H1 (cell line): Measurements from ENCODE around the gene UBE2O. TPM values are rescaled to one million over a fixed set of nuclear protein-coding genes. Genes with fewer than 3 reads are reported as not detected.

ENCODE experiments used
- CTCF ChIA-PET: fragments of 300-600 bp; sonication (Branson Sonifier 250); formaldehyde crosslinking; loops from one replicate; lab custom pipeline; 2021; ENCODE audit not compliant: partially characterized antibody; lab: Charles Lee
- POLR2A ChIA-PET: fragments of 300-600 bp; sonication (Branson Sonifier 250); formaldehyde crosslinking; loops from one replicate; lab custom pipeline; 2021; ENCODE audit warnings: inconsistent platforms; ENCODE audit not compliant: partially characterized antibody; lab: Charles Lee
- DNase-seq, 2 experiments: peaks; one replicate each; pipeline versions ENCODE4 v3.0.0 to v3.0.0-alpha.2; 2010 to 2022; ENCODE audit warnings: low spot score in 2 of 2, low read depth in 1 of 2, mixed read lengths in 1 of 2
- FAIRE-seq: peaks from 2 replicates; lab custom pipeline; 2011; peaks lifted over from hg19 to GRCh38; lab: Jason Lieb, UNC
- H2AFZ ChIP-seq: 2 replicates; pipeline ENCODE4 v1.8.1; 2012; ENCODE audit warnings: low read length, inconsistent platforms
- H2AK5ac ChIP-seq: 2 replicates; pipeline ENCODE4 v1.6.1; 2013; ENCODE audit warnings: low read depth, low read length
- H2BK120ac ChIP-seq: replicated peaks from 2 replicates; pipeline ENCODE3; 2013; ENCODE audit warnings: low read depth, low read length, inconsistent platforms
- H2BK12ac ChIP-seq: 2 replicates; pipeline ENCODE4 v1.6.1; 2013; ENCODE audit warnings: low read depth, low read length
- H2BK15ac ChIP-seq: 2 replicates; pipeline ENCODE4 v1.6.1; 2013; ENCODE audit warnings: low read length
- H2BK20ac ChIP-seq: 2 replicates; pipeline ENCODE4 v1.6.1; 2013; ENCODE audit warnings: low read length
- H2BK5ac ChIP-seq: 2 replicates; pipeline ENCODE4 v1.6.1; 2013; ENCODE audit warnings: low read depth, low read length
- H3K14ac ChIP-seq: 2 replicates; pipeline ENCODE4 v1.6.1; 2013; ENCODE audit warnings: inconsistent platforms; ENCODE audit not compliant: insufficient read length
- H3K18ac ChIP-seq: 2 replicates; pipeline ENCODE4 v1.6.1; 2013; ENCODE audit warnings: low read length; ENCODE audit errors: extremely low read depth
- H3K23ac ChIP-seq: 2 replicates; pipeline ENCODE4 v1.6.1; 2013; ENCODE audit warnings: inconsistent platforms; ENCODE audit not compliant: insufficient read length
- H3K23me2 ChIP-seq: 2 replicates; pipeline ENCODE4 v1.6.1; 2013; ENCODE audit warnings: low read depth, low read length
- H3K27ac ChIP-seq: 2 replicates; pipeline ENCODE4 v1.6.1; 2011; ENCODE audit warnings: low read depth, low read length, inconsistent platforms
- H3K27me3 ChIP-seq, 4 experiments: replicated peaks in 1 of 4; 1 replicate in 1 of 4; 2 replicates in 3 of 4; pipeline versions ENCODE4 v1.6.1 to v1.8.1; 2011 to 2013; ENCODE audit warnings: low read length in 3 of 4, mild to moderate bottlenecking in 3 of 4, inconsistent platforms in 2 of 4, mixed read lengths in 2 of 4, moderate library complexity in 1 of 4; ENCODE audit not compliant: control insufficient read depth in 3 of 4, insufficient read depth in 3 of 4; ENCODE audit errors: extremely low read depth in 1 of 4
- H3K36me3 ChIP-seq, 4 experiments: 2 replicates each; pipeline versions ENCODE4 v1.6.1 to v1.8.1; 2011 to 2013; ENCODE audit warnings: mild to moderate bottlenecking in 4 of 4, low read length in 3 of 4, moderate library complexity in 2 of 4, control low read depth in 1 of 4, inconsistent platforms in 1 of 4; ENCODE audit not compliant: insufficient read depth in 4 of 4, control insufficient read depth in 2 of 4
- H3K4ac ChIP-seq: replicated peaks from 2 replicates; pipeline ENCODE3; 2013; ENCODE audit warnings: low read length, low read depth, mixed read lengths, inconsistent platforms; ENCODE audit not compliant: insufficient read length
- H3K4me1 ChIP-seq, 4 experiments: replicated peaks in 1 of 4; 1 replicate in 1 of 4; 2 replicates in 3 of 4; pipeline versions ENCODE4 v1.6.1 to v1.8.1; 2011 to 2013; ENCODE audit warnings: low read length in 3 of 4, inconsistent platforms in 2 of 4, mixed read lengths in 1 of 4; ENCODE audit not compliant: insufficient read depth in 4 of 4, control insufficient read depth in 3 of 4
- H3K4me2 ChIP-seq, 2 experiments: 2 replicates each; pipeline versions ENCODE4 v1.6.1 to v1.8.1; 2011 to 2013; ENCODE audit warnings: low read depth in 2 of 2, low read length in 2 of 2, control low read depth in 1 of 2, inconsistent platforms in 1 of 2, mild to moderate bottlenecking in 1 of 2; ENCODE audit not compliant: insufficient read depth in 1 of 2
- H3K4me3 ChIP-seq, 4 experiments: fragments of 200-600, 300-600 bp in 1 of 4; sonication (generic), shearing (Covaris generic), sonication (Bioruptor Twin) in 1 of 4; 2 replicates each; pipeline versions ENCODE4 v1.5.1 to v1.8.1; 2011 to 2016; ENCODE audit warnings: low read length in 4 of 4, low read depth in 3 of 4, control low read depth in 2 of 4, inconsistent platforms in 2 of 4, mild to moderate bottlenecking in 2 of 4, mixed read lengths in 1 of 4, moderate library complexity in 1 of 4; ENCODE audit not compliant: insufficient read depth in 2 of 4; ENCODE audit errors: extremely low read depth in 1 of 4
- H3K56ac ChIP-seq: replicated peaks from 2 replicates; pipeline ENCODE3; 2013; ENCODE audit warnings: low read depth, mild to moderate bottlenecking, mixed read lengths, low read length, inconsistent platforms; ENCODE audit not compliant: insufficient read length
- H3K79me1 ChIP-seq: 2 replicates; pipeline ENCODE4 v1.6.1; 2013; ENCODE audit warnings: low read depth, low read length, control low read depth
- H3K79me2 ChIP-seq, 2 experiments: 2 replicates each; pipeline versions ENCODE4 v1.6.1 to v1.8.1; 2012 to 2013; ENCODE audit warnings: low read length in 2 of 2, mild to moderate bottlenecking in 2 of 2, inconsistent platforms in 1 of 2; ENCODE audit not compliant: insufficient read depth in 2 of 2, control insufficient read depth in 1 of 2
- H3K9ac ChIP-seq, 4 experiments: replicated peaks in 1 of 4; 1 replicate in 1 of 4; 2 replicates in 3 of 4; pipeline versions ENCODE4 v1.6.1 to v1.8.1; 2011 to 2013; ENCODE audit warnings: low read depth in 3 of 4, low read length in 3 of 4, control low read depth in 2 of 4, mild to moderate bottlenecking in 2 of 4, moderate library complexity in 2 of 4, inconsistent platforms in 1 of 4; ENCODE audit errors: extremely low read depth in 1 of 4
- H3K9me3 ChIP-seq, 2 experiments: 2 replicates each; pipeline versions ENCODE4 v1.6.1 to v1.8.1; 2012 to 2013; ENCODE audit warnings: mild to moderate bottlenecking in 2 of 2, moderate library complexity in 2 of 2, control low read depth in 1 of 2, inconsistent platforms in 1 of 2, low read depth in 1 of 2, low read length in 1 of 2, mixed read lengths in 1 of 2; ENCODE audit not compliant: insufficient read depth in 2 of 2
- H4K20me1 ChIP-seq, 2 experiments: replicated peaks in 1 of 2; 2 replicates each; pipeline versions ENCODE3 to v1.8.1; 2011 to 2013; ENCODE audit warnings: inconsistent platforms in 2 of 2, low read length in 2 of 2, mild to moderate bottlenecking in 1 of 2; ENCODE audit not compliant: insufficient read depth in 2 of 2, control insufficient read depth in 1 of 2
- H4K5ac ChIP-seq: 2 replicates; pipeline ENCODE4 v1.6.1; 2013; ENCODE audit warnings: low read length, low read depth, mixed read lengths, inconsistent platforms; ENCODE audit not compliant: insufficient read length
- H4K8ac ChIP-seq: 2 replicates; pipeline ENCODE4 v1.8.0; 2013; ENCODE audit warnings: mild to moderate bottlenecking, moderate library complexity, low read length, inconsistent platforms; ENCODE audit not compliant: insufficient read depth; ENCODE audit errors: extremely low read depth
- H4K91ac ChIP-seq: replicated peaks from 2 replicates; pipeline ENCODE3; 2013; ENCODE audit warnings: low read length, mixed read lengths, inconsistent platforms; ENCODE audit not compliant: insufficient read length
- BACH1 ChIP-seq: IDR thresholded peaks from 2 replicates; pipeline ENCODE4 v1.6.1; 2012; ENCODE audit warnings: low read length, improper control_type of control experiment
- CREB1 ChIP-seq: IDR thresholded peaks from 2 replicates; pipeline ENCODE4 v1.6.1; 2012; ENCODE audit warnings: inconsistent platforms
- CTBP2 ChIP-seq: IDR thresholded peaks from 2 replicates; pipeline ENCODE4 v1.7.0; 2011; ENCODE audit warnings: borderline replicate concordance, mild to moderate bottlenecking, moderate library complexity, mixed read lengths, low read length; ENCODE audit not compliant: insufficient read depth, insufficient read length
- EP300 ChIP-seq, 2 experiments: IDR thresholded peaks; 1 replicate in 1 of 2; 2 replicates in 1 of 2; pipeline ENCODE4 v1.6.1; 2011 to 2012; ENCODE audit warnings: low read depth in 2 of 2, low read length in 2 of 2, mild to moderate bottlenecking in 2 of 2, borderline replicate concordance in 1 of 2, inconsistent platforms in 1 of 2, moderate library complexity in 1 of 2
- EZH2 ChIP-seq: fragments of 200-600 bp; sonication (generic); IDR thresholded peaks from 2 replicates; pipeline ENCODE4 v1.7.1; 2012; ENCODE audit warnings: low read depth, mild to moderate bottlenecking, moderate library complexity, low read length, inconsistent platforms; ENCODE audit not compliant: severe bottlenecking
- NANOG ChIP-seq: IDR thresholded peaks from 2 replicates; pipeline ENCODE4 v1.6.1; 2011; ENCODE audit warnings: low read length, low read depth, mild to moderate bottlenecking, inconsistent platforms; ENCODE audit not compliant: insufficient read depth, poor library complexity, severe bottlenecking
- POLR2A ChIP-seq, 2 experiments: IDR thresholded peaks; 1 replicate in 1 of 2; 2 replicates in 1 of 2; pipeline ENCODE4 v1.6.1; 2011; ENCODE audit warnings: low read depth in 2 of 2, low read length in 2 of 2, mild to moderate bottlenecking in 2 of 2; ENCODE audit errors: control extremely low read depth in 1 of 2
- POLR2AphosphoS5 ChIP-seq: IDR thresholded peaks from 2 replicates; pipeline ENCODE4 v1.6.1; 2011; ENCODE audit warnings: low read depth, low read length
- SAP30 ChIP-seq: fragments of 300-600 bp; sonication (generic); IDR thresholded peaks from 2 replicates; pipeline ENCODE4 v1.7.1; 2012; ENCODE audit warnings: low read length, moderate library complexity, mild to moderate bottlenecking, inconsistent platforms; ENCODE audit not compliant: insufficient read depth, insufficient replicate concordance
- SIRT6 ChIP-seq: IDR thresholded peaks from one replicate; pipeline ENCODE4 v1.7.1; 2012; ENCODE audit warnings: low read length, inconsistent platforms
- SIX5 ChIP-seq: IDR thresholded peaks from 2 replicates; pipeline ENCODE4 v1.6.1; 2011; ENCODE audit warnings: mild to moderate bottlenecking, low read depth, low read length
- SP2 ChIP-seq: IDR thresholded peaks from 2 replicates; pipeline ENCODE4 v1.6.1; 2012; ENCODE audit warnings: mild to moderate bottlenecking, low read length, inconsistent platforms
- TEAD4 ChIP-seq: IDR thresholded peaks from 2 replicates; pipeline ENCODE4 v1.6.1; 2012; ENCODE audit warnings: low read depth, low read length, inconsistent platforms, mixed read lengths
- YY1 ChIP-seq: IDR thresholded peaks from 2 replicates; pipeline ENCODE4 v1.6.1; 2011; ENCODE audit warnings: low read depth, mild to moderate bottlenecking, low read length
- WGBS, 2 experiments: shearing (Covaris generic) in 1 of 2; methylation state at CpG; one replicate each; pipeline versions ENCODE4 v1.1.6 to v1.1.7; 2013 to 2015; ENCODE audit warnings: low lambda C conversion rate in 2 of 2, mixed read lengths in 2 of 2, inconsistent platforms in 1 of 2, low coverage in 1 of 2, missing lambda C conversion rate in 1 of 2; ENCODE audit not compliant: insufficient replicate concordance in 2 of 2, insufficient coverage in 1 of 2, insufficient read length in 1 of 2; ENCODE audit errors: extremely low coverage in 1 of 2, missing lambda C conversion rate in 1 of 2; 5-methylcytosine and 5-hydroxymethylcytosine counted together
- polyA plus RNA-seq, 7 experiments: library from polyadenylated mRNA; depleted of rRNA in 3 of 7; stranded (reverse) in 5 of 7; unstranded in 2 of 7; fragments of >200 nt in 5 of 7; fragments of 200-250 nt in 2 of 7; gene quantifications; 1 replicate in 5 of 7; 2 replicates in 1 of 7; 4 replicates in 1 of 7; pipeline versions ENCODE4 v1.2.1 to v1.2.3, GENCODE V29; 2011 to 2013; ENCODE audit warnings: missing spikeins in 2 of 7, mixed read lengths in 2 of 7
- total RNA-seq: library from RNA; stranded (reverse); fragmentation: NEBNext Ultra II Directional; extraction: Animal tissue kit (Norgen Biotek cat#: 25700); gene quantifications from 2 replicates; pipeline ENCODE4 v1.2.1, GENCODE V29; 2021

UBE2O gene
- total and polyA plus RNA-seq, 2 of the 8 experiments (the other 6 are each of a cell fraction or from before 2014, with no cell fraction given): 24.4 to 63.0 TPM

GRCh38 chr17:76407509-76407908, 45.4 kb downstream of the UBE2O start:
- no peaks in the 10 kb centered on the region for H3K23me2 ChIP-seq
- H4K8ac ChIP-seq: no peak overlapping the region
- H3K18ac ChIP-seq: no peak overlapping the region
- H2AK5ac ChIP-seq: no peak overlapping the region
- H3K23ac ChIP-seq: no peak overlapping the region
- H2BK5ac ChIP-seq: no peak overlapping the region
- H2AFZ ChIP-seq: no peak overlapping the region
- H3K4me3 ChIP-seq: no peak overlapping the region
- WGBS, 2 experiments: 81% methylated on average over 4 of the region's 4 CpGs; no CpG with 5 or more reads in 1 of the 2 experiments
- H3K27me3 ChIP-seq: no peaks in the 10 kb centered on the region
- H3K56ac ChIP-seq: no peak overlapping the region
- H3K79me1 ChIP-seq: peaks cover 19% of the 10 kb centered on the region
- no peaks in the 10 kb centered on the region; a peak in 2 of 7 replicates for H3K4me1 ChIP-seq
- H2BK15ac ChIP-seq: no peak overlapping the region
- H3K14ac ChIP-seq: no peak overlapping the region
- POLR2A ChIA-PET: interaction anchor here (1.3 kb wide), 1 partner anchor 86 kb away, joined by 3 read pairs; no protein-coding TSS in a partner anchor
- no peaks in the 10 kb centered on the region for H3K9me3 ChIP-seq
- DNase-seq (no peak), FAIRE-seq (no peak)
- no peak overlapping the region for H4K5ac ChIP-seq
- no peak overlapping the region for H4K91ac ChIP-seq
- H3K4me2 ChIP-seq: no peak overlapping the region
- H2BK12ac ChIP-seq: no peak overlapping the region
- H2BK120ac ChIP-seq: no peak overlapping the region
- CTCF ChIA-PET: interaction anchor here (0.6 to 14.5 kb wide), 24 partner anchors 9 to 273 kb away, joined by 3 to 197 read pairs (median 4); partner anchors contain the start of genes AANAT and UBE2O
- no peak overlapping the region for H3K27ac ChIP-seq
- TF ChIP-seq CTBP2: no peak
- no peak for TF ChIP-seq BACH1
- no peak for TF ChIP-seq CREB1
- no peak for TF ChIP-seq POLR2AphosphoS5
- no peak for TF ChIP-seq TEAD4
- no peak for TF ChIP-seq EP300 (IDR thresholded peaks at IDR 0.05; ENCODE audit: borderline replicate concordance in 1 of 2, low read depth in 2 of 2, low read length in 2 of 2)
- TF ChIP-seq SAP30: no peak
- TF ChIP-seq SIRT6: no peak
- no peak for TF ChIP-seq SIX5
- no peak for TF ChIP-seq YY1
- TF ChIP-seq EZH2: no peak
- TF ChIP-seq POLR2A (IDR thresholded peaks at IDR 0.05; ENCODE audit: control extremely low read depth in 1 of 2, low read depth in 2 of 2, low read length in 2 of 2): no peak
- no peak for TF ChIP-seq SP2
- no peak for TF ChIP-seq NANOG
- H3K4ac ChIP-seq: no peak overlapping the region
- peaks cover 5 to 20% (median 18%) of the 10 kb centered on the region in 4 experiments; a peak in 7 of 8 replicates for H3K36me3 ChIP-seq
- peaks cover 4 to 32% of the 10 kb centered on the region in 2 experiments for H3K79me2 ChIP-seq
- no peak overlapping the region for H3K9ac ChIP-seq
- H4K20me1 ChIP-seq: peaks cover 6 to 30% of the 10 kb centered on the region in 2 experiments
- no peak overlapping the region for H2BK20ac ChIP-seq
